ENCODE data around the gene FAM47E.
A peak's percentile ranks its signal among the peaks of the same experiment; 100 is the strongest.
"Not testable (repeated sequence)": the region's sequence is repeated elsewhere in the genome, so short reads cannot be mapped to it uniquely, and the experiment has no call there.

FAM47E gene

GRCh38 chr4:76271248-76271647 is 19.7 kb downstream of the FAM47E start:
- no peak for DNase-seq

DNA sequence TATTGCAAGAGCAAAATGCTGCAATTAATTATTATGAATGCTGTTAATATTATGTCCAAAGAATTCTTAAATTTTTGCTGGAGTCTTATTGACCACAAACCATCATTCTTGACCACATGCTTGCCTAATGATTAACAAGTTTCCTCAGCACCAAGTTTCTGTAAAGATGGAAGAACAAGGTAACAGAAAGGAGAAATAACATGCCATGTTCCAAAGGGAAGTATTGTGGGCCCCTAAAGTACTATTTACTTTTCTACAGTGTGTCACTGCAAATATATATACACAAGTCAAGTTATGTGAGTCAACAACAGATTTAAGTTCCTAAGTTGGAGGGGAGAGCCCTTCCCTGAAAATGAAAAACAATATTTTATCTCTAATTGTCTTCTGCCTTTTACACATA is 20.6 kb downstream of the FAM47E start:
- no peak for DNase-seq

DNA sequence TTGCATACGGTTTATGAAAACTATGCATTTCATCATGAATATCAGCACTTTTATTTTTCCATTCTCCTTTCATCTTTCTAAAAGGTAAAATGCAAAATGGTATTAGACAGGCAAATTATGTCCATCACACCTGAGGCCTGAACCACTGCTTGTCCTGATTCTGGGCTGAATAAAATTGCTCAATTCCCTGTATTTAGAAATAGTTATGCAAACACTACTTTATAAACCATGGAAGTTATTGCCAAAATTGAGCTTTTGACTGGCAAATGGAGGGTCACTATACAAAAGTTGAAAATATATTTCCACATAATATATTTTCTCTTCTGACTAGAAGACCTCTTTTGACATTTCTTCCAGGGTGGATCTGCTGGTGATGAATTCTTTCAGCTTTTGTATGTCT is 21.1 kb downstream of the FAM47E start:
- DNase-seq, result no peak

DNA sequence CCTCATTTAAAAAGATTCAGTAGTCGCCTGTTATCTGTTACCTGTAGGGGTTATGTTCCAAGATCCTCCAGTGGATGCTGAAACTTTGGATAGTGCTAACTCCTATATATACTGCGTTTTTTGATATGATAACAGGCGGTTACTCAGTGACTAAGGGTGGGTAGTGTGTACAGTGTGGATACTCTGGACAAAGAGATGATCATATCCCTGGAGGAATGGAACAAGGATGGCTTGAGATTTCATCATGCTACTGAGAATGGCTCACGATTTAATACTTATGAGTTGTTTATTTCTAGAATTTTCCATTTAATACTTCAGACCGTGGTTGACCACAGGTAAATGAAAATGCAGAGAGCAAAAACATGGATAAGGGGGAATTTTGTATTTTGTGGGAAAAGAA is 21.5 kb downstream of the FAM47E start:
- no peak for DNase-seq

GRCh38 chr4:76275486-76276124 is 24.1 kb downstream of the FAM47E start:
- no peak for DNase-seq

- no peak for DNase-seq
These were observed 25.3 kb downstream of the FAM47E start for GRCh38 chr4:76276813-76277212.

DNA sequence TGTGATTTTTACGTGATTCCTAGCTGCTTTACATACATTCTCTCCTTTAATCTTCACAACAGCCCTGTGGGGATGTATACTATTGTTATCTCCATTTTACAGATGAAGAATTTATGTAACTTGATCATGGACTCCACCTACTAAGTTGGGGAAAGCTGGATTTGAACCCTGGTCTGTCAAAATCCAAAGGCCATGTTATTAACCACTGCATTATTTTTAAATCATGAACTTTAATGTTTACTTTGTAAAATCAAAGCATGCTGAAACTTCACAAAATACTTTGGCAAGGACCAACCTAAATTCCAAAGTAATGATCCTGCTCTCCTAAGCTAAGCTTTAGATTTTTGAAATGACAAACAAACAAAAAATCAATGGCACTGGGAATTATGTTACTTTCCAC is 26.1 kb downstream of the FAM47E start:
- no peak for DNase-seq

DNA sequence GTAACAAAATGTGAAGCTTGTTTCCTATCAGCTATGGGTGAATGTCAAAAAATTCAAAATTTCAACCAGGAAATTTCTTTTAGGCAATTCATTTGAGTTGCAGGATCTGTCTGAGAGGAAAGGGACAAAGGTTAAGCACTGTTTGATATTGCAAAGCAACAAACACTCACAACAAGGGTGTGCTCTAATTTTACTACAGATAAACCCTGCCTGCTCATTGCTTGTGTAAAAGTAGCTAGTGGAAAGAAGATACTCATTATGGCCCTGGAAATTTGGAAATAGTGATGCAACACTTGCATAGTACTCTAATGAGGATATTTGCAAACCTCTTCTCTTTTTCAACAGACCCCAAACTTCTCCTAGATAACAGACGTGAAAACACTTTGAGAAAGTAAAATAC is 27.1 kb downstream of the FAM47E start:
- no peak for DNase-seq

GRCh38 chr4:76279462-76279861 is 27.9 kb downstream of the FAM47E start:
- DNase-seq, result peak; percentile 57

DNA sequence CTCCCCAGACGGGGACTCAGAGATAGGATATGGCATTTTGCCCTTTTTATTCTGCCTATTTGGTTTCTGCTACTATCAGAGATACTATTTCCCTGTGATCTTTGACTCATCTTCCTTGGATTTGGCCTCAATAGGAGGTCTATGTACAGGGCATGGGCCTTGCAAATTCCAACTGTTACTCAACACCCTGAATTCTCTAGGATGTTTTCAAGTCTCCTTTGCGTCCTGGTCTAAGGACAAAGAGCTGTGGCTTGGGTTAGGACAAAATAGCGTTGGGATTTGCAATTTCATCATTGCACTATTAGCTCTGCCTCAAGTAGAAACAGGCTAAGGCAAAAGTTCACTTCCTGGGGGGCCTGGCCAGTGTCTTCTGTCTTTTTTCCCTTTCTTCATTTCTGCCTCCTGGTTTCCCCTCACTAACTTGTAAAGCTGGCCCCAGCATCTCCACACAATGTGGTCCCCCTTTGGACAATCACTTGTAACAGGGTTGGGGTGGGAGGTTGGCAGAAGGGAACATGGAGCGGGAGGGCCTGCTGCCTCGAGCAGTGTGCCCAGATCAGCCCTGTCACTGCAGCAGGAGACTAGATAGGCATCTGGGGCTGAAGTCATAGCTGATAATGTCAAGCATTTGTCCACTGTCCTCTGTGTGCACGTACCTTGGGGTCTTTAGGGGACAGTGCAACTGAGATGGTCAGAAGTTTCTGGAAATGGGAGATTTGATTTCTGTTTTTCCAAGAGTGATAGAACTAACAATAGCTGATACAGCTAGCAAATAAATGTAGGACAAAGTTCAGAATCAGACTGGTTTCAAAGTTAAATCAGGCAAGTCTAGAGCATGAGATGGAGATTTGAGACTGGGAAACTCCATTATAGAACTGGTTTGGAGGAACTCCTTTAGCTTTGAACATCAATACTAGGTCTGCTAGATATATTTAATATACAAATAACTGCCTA is 29.2 kb downstream of the FAM47E start:
- DNase-seq, result no peak

DNA sequence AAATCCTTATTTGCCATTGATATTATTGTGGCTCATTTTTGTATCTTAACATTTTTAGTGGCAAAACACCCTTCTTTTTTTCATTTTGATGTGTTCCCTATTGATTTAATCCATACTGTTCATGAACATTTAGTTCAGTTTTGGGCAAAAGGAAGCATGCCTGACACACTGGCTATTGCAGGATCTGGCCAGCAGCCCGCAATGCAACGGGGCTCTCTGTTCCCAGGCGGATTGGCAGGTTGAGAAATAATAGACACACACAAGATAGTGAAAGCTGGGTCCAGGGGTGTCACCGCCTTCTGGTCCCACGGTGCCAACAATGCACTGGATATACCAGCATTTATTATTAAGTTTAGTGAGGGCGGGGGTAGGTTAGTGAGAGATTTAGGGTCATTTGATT is 30.1 kb downstream of the FAM47E start:
- not testable (repeated sequence) for DNase-seq

DNA sequence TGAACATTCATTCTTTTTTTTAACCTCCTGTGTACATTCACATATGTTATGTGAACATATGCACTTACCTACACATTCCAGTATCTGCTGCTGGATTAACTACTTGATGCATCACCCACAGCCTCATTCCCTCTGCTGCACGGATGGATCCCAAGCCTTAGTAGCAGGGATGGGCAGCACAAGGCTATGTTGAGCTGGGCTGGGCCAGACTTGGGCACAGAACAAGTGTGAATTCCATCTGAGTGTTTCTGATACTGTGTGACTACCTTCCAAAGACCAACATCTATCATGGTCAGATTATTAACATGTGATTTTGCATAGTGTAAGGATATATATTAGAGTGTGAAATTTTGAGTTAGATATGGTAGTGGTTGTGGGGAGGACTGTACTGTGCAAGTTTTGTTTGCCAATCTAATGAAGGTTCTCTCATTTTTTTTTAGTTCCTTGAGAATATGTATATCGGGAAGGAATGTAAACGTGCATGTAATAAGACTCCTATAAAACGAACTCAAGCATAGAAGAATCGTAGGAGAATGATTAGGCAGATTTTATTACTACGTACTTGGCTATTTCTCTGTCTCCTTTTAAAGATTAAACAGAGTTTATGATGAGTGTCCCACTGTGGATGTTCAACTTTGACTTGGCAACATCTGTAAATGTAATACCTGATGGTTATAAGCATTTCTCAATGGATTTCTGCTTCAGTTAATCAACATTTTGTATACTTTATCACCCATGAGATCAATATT is 31.6 kb downstream of the FAM47E start:
- DNase-seq, result no peak

DNA sequence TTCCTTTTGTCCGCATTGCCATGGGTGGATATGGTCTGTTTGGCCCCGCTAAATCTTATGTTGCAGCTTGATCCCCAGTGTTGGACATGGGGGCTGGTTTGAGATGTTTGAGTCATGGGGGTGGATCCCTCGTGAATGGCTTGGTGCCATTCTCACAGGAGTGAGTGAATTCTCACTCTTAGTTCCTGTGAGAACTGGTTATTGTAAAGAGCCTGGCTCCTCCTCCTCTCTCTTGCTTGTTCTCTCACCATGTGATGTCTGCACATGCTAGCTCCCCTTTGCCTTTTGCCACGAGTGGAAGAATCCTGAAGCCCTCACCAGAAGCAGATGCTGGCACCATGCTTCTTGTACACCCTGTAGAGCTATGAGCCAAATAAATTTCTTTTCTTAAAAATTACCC is 32.4 kb downstream of the FAM47E start:
- DNase-seq, result no peak

DNA sequence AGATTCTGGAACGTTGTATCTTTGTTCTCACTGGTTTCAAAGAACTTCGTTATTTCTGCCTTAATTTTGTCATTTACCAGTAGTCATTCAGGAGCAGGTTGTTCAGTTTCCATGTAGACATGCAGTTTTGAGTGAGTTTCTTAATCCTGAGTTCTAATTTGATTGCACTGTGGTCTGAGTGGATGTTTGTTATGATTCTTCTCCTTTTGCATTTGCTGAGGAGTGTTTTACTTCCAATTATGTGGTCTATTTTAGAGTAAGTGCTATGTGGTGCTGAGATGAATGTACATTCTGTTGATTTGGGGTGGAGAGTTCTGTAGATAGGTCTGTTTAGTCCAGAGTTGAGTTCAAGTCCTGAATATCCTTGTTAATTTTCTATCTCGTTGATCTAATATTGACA is 36.3 kb downstream of the FAM47E start:
- DNase-seq, result not testable (repeated sequence)

DNA sequence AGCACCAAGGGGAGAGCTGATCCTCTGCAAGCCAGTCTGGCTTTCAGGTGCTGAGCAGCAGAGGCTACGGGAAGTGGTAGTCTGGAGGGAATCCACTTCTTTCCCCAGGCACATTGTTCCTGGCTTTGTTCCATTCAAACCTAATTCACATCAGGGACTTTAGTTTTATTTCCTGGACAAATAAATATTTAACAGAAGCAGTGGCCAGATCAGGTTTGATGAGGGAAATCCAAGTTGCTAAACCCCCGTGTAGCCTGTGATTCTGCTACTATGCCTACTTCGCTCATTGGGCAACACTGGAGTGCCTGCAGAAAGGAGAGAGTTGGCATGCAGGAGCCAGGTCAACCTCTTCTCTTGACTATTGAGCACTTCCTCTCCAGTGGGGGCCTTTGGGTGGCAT is 41.2 kb downstream of the FAM47E start:
- no peak for DNase-seq

- no peak for DNase-seq
These were observed 42.3 kb downstream of the FAM47E start for GRCh38 chr4:76293772-76294171.

GRCh38 chr4:76296286-76296820 is 44.8 kb downstream of the FAM47E start:
- no peak for DNase-seq

- DNase-seq, result no peak
These were observed 46.7 kb downstream of the FAM47E start for GRCh38 chr4:76298227-76298626.

DNA sequence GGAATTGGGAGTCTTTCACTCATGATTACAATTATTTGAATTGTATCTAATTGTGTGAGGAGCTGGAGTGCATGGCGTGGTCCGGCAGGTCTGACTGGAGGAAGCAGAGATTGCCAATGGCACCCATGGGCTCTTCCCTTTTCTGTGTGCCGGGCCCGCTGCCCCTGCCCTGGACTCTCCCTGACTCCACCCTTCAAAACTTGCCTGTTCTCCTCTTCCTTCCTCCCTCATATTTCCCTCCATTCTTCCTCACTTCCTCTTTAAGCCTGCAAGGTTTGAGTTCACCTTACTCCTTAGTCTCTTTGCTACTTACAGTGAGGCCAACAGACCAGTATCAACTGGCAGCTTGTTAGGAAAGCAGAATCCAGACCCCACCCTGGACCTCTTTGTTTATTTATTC is 48.5 kb downstream of the FAM47E start:
- DNase-seq, result no peak

- DNase-seq, result no peak
These were observed 49.7 kb downstream of the FAM47E start for GRCh38 chr4:76301068-76301774.

DNA sequence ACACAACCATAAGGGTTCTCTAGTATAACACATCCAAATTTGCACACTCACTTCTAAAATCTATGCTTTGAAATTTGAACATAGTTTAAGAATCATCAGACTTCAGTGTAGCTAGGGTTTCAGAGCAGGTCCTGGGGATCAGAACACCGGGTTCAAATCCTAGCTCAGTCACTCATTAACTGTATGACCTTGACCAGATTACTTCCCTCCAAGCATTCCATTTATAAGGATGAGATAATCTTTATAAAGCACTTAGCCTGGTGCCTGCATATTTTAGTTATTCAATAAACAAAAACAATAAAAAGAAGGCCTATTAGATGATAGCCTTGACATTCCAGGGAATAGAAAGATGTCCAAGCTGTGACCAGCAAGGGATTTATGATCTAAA is 50.2 kb downstream of the FAM47E start:
- no peak for DNase-seq

DNA sequence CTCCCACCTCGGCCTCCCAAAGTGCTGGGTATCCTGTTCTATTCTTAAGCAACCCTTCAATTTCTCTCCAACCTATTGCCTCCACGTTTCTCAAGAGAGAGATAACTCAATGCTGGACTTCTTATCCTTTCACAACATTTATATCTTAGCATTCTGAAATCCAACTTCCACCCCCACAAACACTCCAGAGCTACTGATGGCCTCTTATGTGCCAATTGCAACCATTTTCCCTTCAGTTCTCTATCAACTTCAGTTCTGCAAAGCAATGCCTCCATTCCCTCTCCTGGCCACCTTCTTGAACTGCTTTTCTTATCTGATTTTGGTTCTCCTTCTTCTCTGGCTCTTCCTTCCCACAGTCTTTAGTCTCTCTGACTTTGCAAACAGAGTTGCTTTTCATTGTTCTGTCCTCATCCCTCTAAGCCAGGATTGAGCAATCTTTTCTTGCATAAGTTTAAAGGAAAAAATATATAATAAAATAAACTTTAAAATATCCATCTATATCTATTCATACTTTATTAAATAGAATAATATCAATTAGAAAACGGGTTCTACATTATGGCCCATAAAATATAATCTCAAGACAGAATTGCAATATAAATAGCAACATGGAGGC is 51.4 kb downstream of the FAM47E start:
- no peak for DNase-seq
